ENCODE data around the gene ERBB4.

GRCh38 chr2:212337036-212337435, 201.6 kb downstream of the ERBB4 start:
- TF ChIP-seq EZH2 (IDR thresholded peaks at IDR 0.05; ENCODE audit: borderline replicate concordance, low read depth, low read length, poor library complexity, severe bottlenecking) (no peak), CTCF (conservative IDR thresholded peaks at IDR 0.05; ENCODE audit: low read depth, low read length) (no peak)
